GM12873 (cell line): ENCODE measurements around the gene ACBD5.

Experiments
- TF ChIP-seq, protein P1 (sequence below): IDR thresholded peaks from 2 replicates; pipeline ENCODE4 v1.5.1; 2012; ENCODE audit warnings: low read depth, mild to moderate bottlenecking, moderate library complexity, low read length, control low read depth; ENCODE audit not compliant: insufficient read depth; ENCODE audit errors: missing control alignments

The ACBD5 gene

DNA sequence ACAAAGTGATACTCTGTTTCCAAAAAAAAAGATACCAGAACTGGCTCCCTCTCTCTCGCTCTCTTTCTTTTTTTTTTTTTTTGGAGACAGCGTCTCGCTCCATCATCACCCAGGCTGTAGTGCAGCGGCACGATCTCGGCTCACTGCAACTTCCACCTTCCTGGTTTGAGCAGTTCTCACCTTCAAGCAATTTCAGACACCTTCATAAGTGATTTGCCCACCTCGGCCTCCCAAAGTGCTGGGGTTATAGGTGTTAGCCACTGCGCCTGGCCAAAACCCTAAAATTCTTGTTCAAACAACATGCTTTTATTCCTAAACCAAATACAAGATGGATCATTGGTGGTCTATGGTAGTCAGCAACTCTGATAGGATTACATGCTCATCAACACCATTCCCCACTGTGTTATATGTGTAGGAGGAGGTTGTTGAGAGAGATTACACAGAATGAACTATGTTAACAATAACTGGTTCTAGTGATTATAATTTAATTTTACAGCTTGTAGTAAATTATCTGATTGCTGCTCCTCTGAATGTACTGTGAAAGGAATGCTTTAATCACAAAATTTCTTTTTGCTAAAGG, 15.5 kb downstream of the ACBD5 start:
- TF ChIP-seq, protein P1, sequence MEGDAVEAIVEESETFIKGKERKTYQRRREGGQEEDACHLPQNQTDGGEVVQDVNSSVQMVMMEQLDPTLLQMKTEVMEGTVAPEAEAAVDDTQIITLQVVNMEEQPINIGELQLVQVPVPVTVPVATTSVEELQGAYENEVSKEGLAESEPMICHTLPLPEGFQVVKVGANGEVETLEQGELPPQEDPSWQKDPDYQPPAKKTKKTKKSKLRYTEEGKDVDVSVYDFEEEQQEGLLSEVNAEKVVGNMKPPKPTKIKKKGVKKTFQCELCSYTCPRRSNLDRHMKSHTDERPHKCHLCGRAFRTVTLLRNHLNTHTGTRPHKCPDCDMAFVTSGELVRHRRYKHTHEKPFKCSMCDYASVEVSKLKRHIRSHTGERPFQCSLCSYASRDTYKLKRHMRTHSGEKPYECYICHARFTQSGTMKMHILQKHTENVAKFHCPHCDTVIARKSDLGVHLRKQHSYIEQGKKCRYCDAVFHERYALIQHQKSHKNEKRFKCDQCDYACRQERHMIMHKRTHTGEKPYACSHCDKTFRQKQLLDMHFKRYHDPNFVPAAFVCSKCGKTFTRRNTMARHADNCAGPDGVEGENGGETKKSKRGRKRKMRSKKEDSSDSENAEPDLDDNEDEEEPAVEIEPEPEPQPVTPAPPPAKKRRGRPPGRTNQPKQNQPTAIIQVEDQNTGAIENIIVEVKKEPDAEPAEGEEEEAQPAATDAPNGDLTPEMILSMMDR, result no peak

DNA sequence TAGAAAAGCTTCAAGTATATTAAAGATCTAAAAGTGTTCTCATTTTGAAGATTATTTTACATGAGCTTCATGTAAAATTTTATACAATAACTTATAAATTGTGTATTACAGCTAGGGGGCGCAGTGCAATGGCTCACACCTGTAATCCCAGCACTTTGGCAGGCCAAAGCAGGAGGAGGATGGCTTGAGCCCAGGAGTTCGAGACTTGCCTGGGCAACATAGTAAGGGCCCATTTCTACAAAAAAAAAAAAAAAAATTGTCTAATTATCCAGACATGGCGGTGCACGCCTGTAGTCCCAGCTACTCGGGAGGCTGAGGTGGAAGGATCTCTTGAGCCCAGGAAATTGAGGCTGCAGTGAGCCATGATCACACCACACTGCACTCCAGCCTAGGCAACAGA, 16.6 kb downstream of the ACBD5 start:
- TF ChIP-seq, protein P1, result peak; percentile 50

DNA sequence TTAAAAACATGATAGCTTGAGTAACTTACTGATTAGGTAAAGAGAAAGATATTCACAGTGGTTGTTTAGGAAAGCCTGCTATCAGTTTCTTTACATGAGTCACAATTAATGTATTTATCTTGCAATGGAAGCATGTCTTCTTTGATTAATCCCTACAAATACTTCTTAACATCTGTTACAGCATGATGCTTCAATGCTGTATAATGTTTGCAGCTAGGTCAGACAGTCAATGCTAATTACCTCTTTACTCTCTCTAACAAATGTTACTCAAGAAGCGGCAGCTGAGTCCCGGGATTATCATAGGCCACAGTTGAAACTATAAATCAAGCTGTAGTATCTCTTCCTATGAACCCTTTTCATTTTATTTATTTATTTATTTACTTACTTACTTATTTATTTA, 33.2 kb downstream of the ACBD5 start:
- TF ChIP-seq, protein P1, result no peak

DNA sequence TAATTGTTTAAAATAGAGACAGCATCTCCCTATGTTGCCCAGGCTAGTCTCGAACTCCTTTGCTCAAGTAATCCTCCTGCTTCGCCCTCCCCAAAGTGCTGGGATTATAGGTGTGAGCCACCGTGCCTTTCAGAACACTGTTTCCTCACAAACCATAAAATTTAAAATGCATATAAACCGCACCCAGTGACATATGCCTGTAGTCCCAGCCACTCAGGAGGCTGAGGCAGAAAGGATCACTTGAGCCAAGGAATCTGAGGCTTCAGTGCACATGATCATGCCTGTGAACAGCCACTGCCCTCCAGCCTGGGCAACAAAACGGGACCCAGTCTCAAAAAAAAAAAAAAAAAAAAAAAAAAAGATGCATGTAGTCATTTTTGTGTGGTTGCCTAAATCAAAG, 36.8 kb downstream of the ACBD5 start:
- TF ChIP-seq, protein P1, result no peak

DNA sequence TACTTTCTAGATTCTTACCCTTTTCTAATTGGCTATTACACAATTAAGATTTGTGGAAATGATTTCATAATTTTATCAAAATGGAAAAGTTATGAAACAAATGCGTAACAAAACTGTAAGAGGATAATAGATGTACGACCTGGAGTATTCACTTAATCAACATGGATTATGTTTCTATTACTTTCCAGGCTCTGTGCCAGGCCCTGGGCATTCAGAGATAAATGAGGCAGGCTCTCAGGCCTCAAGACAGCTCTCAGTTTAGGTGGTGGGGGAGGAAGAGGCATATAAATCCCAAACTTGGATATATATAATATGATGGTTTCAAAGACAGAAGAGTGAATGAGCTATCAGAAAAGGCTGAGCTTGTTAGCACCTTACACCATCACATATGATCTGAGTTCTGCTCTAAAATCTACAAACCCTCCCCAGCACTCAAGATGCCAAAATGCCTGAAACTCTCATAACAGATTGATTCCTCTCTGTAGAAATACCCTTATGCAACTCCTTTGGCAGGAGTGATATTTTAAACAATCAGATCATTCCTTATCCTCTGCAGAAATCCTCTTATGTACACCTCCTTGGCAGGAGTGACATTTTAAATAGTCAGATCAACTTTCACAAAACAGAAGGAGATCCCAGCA, 42.5 kb downstream of the ACBD5 start:
- TF ChIP-seq, protein P1, result no peak

DNA sequence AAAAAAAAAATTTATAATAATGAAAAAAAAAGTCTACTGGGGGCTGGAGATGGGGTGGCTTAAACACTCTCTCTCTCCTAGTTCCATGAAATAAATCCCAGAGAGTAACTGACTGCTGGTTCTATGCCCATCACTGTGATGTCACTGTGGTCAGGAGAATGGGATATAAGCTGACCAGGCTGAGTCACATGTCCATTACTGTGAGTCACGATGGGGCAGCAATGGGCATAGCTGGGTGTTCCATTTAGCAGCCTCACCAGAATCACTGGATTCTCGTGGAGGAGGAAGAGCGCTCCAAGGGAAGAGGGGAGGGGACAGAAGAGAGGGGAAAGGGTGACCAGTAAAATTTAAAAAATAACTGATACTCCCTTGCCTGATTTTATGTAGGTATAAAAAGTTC, 48.3 kb downstream of the ACBD5 start:
- TF ChIP-seq, protein P1, result no peak

DNA sequence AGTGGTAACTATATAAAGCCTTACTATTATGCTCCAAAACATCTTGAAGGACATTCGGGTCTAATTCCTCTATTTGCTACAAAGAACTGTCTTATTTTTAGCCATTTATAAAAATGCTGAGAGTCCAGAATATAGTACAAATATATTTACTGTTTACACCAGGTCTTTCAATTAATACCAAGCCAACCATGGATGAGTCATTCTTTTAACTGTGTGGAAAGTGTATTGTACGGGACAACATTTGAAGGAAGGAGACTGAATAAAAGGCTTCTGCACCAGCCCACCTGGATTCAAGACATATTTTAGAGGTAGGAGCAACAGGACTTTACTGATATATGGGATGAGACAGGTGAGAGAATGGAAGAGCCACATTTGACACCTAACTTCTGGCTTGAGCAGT, 50.1 kb downstream of the ACBD5 start:
- TF ChIP-seq, protein P1, result no peak
